Stimulated activated CD8-positive, alpha-beta memory T cell treated with anti-CD3 and anti-CD28 coated beads, Interleukin-12 subunit alpha, Interleukin-12 subunit beta, amount 100 ng/mL, for 24 hours (primary cell): ENCODE data around the gene ATP13A1.

Source experiments
- DNase-seq: peaks from one replicate; pipeline ENCODE4 v3.0.0-alpha.2; 2020; ENCODE audit errors: extremely low read depth

Gene ATP13A1

GRCh38 chr19:19662871-19663255 is 613 bp downstream of the ATP13A1 start:
- DNase-seq: no peak

- no peak for DNase-seq
These were observed 1.1 kb downstream of the ATP13A1 start for GRCh38 chr19:19662344-19662743.

GRCh38 chr19:19661675-19662251 is 1.7 kb downstream of the ATP13A1 start:
- no peak for DNase-seq

- no peak for DNase-seq
These were observed 2.3 kb downstream of the ATP13A1 start for GRCh38 chr19:19661141-19661674.

GRCh38 chr19:19659646-19660245 is 3.7 kb downstream of the ATP13A1 start:
- no peak for DNase-seq

GRCh38 chr19:19657397-19657783 is 6.1 kb downstream of the ATP13A1 start:
- no peak for DNase-seq

GRCh38 chr19:19656451-19657396 is 6.8 kb downstream of the ATP13A1 start:
- DNase-seq: no peak

GRCh38 chr19:19655641-19656343 is 7.7 kb downstream of the ATP13A1 start:
- no peak for DNase-seq

- no peak for DNase-seq
These were observed 8.4 kb downstream of the ATP13A1 start for GRCh38 chr19:19655051-19655594.

- DNase-seq: no peak
These were observed 9.0 kb downstream of the ATP13A1 start for GRCh38 chr19:19654441-19654840.

- no peak for DNase-seq
These were observed 9.8 kb downstream of the ATP13A1 start for GRCh38 chr19:19653597-19654147.

- DNase-seq: no peak
These were observed 10.8 kb downstream of the ATP13A1 start for GRCh38 chr19:19652482-19653295.

GRCh38 chr19:19651076-19651475 is 12.4 kb downstream of the ATP13A1 start:
- DNase-seq: no peak

- no peak for DNase-seq
These were observed 13.1 kb downstream of the ATP13A1 start for GRCh38 chr19:19650331-19650730.

- DNase-seq: no peak
These were observed 13.9 kb downstream of the ATP13A1 start for GRCh38 chr19:19649580-19649995.

- no peak for DNase-seq
These were observed 14.3 kb downstream of the ATP13A1 start for GRCh38 chr19:19649155-19649554.

- DNase-seq: no peak
These were observed 16.2 kb downstream of the ATP13A1 start for GRCh38 chr19:19647037-19647835.

GRCh38 chr19:19645233-19645870 is 18.1 kb downstream of the ATP13A1 start:
- no peak for DNase-seq

GRCh38 chr19:19644054-19644388 is 19.5 kb downstream of the ATP13A1 start:
- no peak for DNase-seq
